H1 (cell line): Measurements from ENCODE around the gene EIPR1.

ENCODE experiments used
- BCL11A ChIP-seq, 2 experiments: IDR thresholded peaks; one replicate each; pipeline ENCODE4 v1.6.1; 2011; ENCODE audit warnings: low read depth in 2 of 2, low read length in 2 of 2, mild to moderate bottlenecking in 2 of 2
- CTCF ChIP-seq, 3 experiments: IDR thresholded peaks; 1 replicate in 2 of 3; 2 replicates in 1 of 3; pipeline versions ENCODE4 v1.5.1 to v1.6.1; 2011; ENCODE audit warnings: low read length in 3 of 3, mild to moderate bottlenecking in 3 of 3, inconsistent platforms in 2 of 3, low read depth in 1 of 3, moderate library complexity in 1 of 3; ENCODE audit not compliant: insufficient read depth in 1 of 3; ENCODE audit errors: control extremely low read depth in 1 of 3
- EP300 ChIP-seq, 2 experiments: IDR thresholded peaks; 1 replicate in 1 of 2; 2 replicates in 1 of 2; pipeline ENCODE4 v1.6.1; 2011 to 2012; ENCODE audit warnings: low read depth in 2 of 2, low read length in 2 of 2, mild to moderate bottlenecking in 2 of 2, borderline replicate concordance in 1 of 2, inconsistent platforms in 1 of 2, moderate library complexity in 1 of 2
- HDAC6 ChIP-seq: IDR thresholded peaks from one replicate; pipeline ENCODE4 v1.7.1; 2012; ENCODE audit warnings: low read depth, mild to moderate bottlenecking, inconsistent platforms, low read length, moderate library complexity
- JUN ChIP-seq: IDR thresholded peaks from 2 replicates; pipeline ENCODE4 v1.6.1; 2011; ENCODE audit warnings: low read depth, mild to moderate bottlenecking, improper control_type of control experiment, low read length
- KDM1A ChIP-seq: fragments of 200-600, 300-600 bp; sonication (generic); IDR thresholded peaks from 2 replicates; pipeline ENCODE4 v1.7.1; 2016; ENCODE audit warnings: mild to moderate bottlenecking, low read length, borderline replicate concordance
- MAFK ChIP-seq: IDR thresholded peaks from 2 replicates; pipeline ENCODE4 v1.6.1; 2012; ENCODE audit warnings: low read depth, mild to moderate bottlenecking, improper control_type of control experiment, low read length
- MAX ChIP-seq: IDR thresholded peaks from 2 replicates; pipeline ENCODE4 v1.6.1; 2012; ENCODE audit warnings: inconsistent platforms
- POLR2AphosphoS5 ChIP-seq: IDR thresholded peaks from 2 replicates; pipeline ENCODE4 v1.6.1; 2011; ENCODE audit warnings: low read depth, low read length
- POU5F1 ChIP-seq: IDR thresholded peaks from 2 replicates; pipeline ENCODE4 v1.6.1; 2011; ENCODE audit warnings: low read depth, mild to moderate bottlenecking, low read length, moderate library complexity

- no peak for TF ChIP-seq POLR2AphosphoS5
- TF ChIP-seq JUN = no peak
- no peak for TF ChIP-seq KDM1A
- TF ChIP-seq CTCF (IDR thresholded peaks at IDR 0.05; ENCODE audit: control extremely low read depth in 1 of 3, insufficient read depth in 1 of 3, low read depth in 1 of 3, low read length in 3 of 3) = no peak
- TF ChIP-seq HDAC6 = no peak
- no peak for TF ChIP-seq EP300 (IDR thresholded peaks at IDR 0.05; ENCODE audit: borderline replicate concordance in 1 of 2, low read depth in 2 of 2, low read length in 2 of 2)
- TF ChIP-seq MAFK = no peak
- TF ChIP-seq POU5F1 = no peak
- no peak for TF ChIP-seq BCL11A (IDR thresholded peaks at IDR 0.05; ENCODE audit: low read depth in 2 of 2, low read length in 2 of 2)
- TF ChIP-seq MAX = no peak
Observed at GRCh38 chr2:3278521-3279218, 98.9 kb downstream of the EIPR1 start.
